Suppressor macrophage treated with lipopolysaccharide for 4 hours (primary cell): Measurements from ENCODE around the gene ADAMTS8.
A peak's percentile ranks its signal among the peaks of the same experiment; 100 is the strongest.

ENCODE experiments used
- DNase-seq: peaks from one replicate; pipeline ENCODE4 v3.0.0-alpha.2; 2020

The ADAMTS8 gene

GRCh38 chr11:130415731-130416529 lies 12.5 kb downstream of the ADAMTS8 start:
- no peak for DNase-seq

DNA sequence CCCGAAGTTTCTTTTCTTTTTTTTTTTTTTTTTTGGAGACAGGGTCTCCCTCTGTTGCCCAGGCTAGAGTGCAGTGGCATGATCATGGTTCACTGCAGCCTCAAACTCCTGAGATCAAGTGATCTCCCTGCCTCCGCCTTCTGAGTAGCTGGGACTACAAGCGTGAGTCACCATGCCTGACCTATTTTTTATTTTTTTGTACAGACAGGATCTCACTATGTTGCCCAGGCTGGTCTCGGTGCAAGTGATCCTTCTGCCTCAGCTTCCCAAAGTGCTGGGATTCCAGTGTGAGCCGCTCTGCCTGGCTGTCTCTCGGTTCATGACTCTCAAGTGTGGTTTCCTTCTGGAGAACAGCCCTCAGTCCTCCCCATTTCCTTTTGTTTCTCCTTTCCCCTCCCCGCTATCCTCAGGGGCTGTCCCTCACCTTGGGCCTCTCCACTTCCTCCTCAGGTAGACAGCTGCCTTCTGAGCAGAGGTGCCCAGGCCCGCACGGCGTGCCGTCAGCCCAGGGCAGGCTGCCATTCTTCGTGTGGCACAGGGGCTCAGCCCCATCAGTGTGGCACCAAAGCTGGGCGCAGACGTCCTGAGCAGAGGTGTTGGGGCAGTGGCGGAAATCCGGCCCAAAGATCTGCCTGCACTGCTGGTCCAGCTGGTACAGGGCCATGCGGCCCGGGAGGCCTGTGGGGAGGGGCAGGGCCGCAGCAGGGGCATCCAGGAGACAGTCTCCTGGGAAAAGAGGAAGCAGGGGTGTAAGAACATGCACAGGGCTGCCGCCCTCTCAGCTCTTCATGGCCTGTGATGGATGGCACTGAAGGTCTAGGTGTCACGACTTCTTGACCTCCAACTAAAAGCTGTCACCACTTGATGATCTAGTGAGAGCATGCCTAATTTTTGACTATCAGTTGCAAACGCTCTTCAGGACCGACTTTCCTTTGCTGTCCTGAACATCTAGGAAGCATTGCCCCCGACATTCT lies 14.0 kb downstream of the ADAMTS8 start:
- no peak for DNase-seq

DNA sequence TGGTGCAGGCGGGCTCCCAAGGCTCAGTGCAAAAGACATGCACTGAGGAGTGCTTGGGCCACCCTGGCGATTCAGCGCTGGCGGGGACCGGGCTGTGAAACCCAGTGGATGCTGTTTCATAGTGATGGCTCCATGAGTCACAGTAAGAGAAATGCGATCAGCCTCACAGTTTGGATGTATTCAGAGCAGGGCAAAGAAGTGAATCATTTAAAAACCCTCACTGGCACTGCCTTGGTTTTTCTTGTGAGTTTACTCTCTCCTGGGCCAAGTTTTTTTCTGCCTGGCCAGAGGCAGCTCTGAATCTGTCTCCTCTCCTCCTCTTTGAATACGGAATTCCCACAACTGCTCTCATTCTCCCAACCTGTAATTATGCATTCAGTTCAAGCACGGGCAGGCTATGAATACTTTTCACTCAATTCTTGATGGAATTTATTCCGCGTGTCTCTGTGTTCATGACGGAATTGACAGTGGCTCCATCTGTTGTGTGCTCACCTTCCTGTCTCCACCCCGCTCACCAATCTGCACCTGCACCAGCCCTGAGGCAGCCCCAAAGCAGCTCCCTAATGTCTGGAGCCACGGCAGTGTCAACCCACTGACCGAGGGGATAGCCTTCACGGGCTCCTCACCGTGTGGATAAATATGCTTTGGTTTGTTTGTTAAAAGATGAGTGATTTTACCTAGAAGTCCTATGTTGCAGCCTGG lies 14.9 kb downstream of the ADAMTS8 start:
- no peak for DNase-seq

GRCh38 chr11:130411223-130411622 lies 17.2 kb downstream of the ADAMTS8 start:
- no peak for DNase-seq

GRCh38 chr11:130409594-130410388 lies 18.6 kb downstream of the ADAMTS8 start:
- no peak for DNase-seq

- no peak for DNase-seq
Observed at GRCh38 chr11:130408901-130409300, 19.5 kb downstream of the ADAMTS8 start.

GRCh38 chr11:130408401-130408890 lies 20.0 kb downstream of the ADAMTS8 start:
- DNase-seq: no peak

- peak; percentile 58 for DNase-seq
Observed at GRCh38 chr11:130407978-130408377, 20.4 kb downstream of the ADAMTS8 start.

GRCh38 chr11:130405428-130405827 lies 23.0 kb downstream of the ADAMTS8 start:
- DNase-seq: no peak

DNA sequence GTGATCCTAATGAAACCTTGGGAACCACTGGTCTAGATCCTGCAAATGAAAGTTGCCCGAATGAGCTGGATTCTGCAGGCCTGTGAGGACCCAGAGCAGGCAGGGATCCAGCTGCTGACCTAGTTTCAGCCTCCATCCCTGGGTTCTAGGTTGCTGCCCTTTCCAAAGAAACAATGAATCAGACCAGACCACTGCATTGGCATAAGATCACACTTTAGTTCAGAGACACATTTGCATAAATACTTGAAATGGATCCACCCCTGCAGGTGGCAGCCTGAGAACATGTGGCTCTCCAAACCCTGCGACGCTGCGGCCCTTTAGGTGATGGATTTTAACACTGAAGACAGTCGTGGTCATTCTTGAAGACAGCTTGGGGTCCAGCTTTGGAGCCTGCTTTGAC lies 23.7 kb downstream of the ADAMTS8 start:
- no peak for DNase-seq

DNA sequence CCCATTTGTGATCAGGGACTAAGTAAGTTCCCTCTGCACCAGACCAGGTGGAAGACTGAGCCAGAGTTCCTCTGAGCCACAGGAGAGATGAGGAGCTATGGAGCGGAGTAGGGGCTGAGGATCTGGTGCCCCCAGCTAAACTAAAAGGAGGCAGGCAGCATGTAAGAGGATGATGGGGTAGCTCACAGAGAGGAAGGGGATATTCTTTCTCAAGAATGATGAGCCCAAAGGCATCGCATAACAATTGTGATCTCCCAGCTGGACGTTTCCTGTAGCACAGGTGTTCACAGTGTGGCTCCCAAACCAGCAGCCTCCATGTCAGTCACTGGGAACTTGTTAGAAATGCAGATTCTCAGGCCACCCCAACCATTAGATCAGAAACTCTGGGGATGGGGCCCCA lies 24.4 kb downstream of the ADAMTS8 start:
- DNase-seq: no peak

DNA sequence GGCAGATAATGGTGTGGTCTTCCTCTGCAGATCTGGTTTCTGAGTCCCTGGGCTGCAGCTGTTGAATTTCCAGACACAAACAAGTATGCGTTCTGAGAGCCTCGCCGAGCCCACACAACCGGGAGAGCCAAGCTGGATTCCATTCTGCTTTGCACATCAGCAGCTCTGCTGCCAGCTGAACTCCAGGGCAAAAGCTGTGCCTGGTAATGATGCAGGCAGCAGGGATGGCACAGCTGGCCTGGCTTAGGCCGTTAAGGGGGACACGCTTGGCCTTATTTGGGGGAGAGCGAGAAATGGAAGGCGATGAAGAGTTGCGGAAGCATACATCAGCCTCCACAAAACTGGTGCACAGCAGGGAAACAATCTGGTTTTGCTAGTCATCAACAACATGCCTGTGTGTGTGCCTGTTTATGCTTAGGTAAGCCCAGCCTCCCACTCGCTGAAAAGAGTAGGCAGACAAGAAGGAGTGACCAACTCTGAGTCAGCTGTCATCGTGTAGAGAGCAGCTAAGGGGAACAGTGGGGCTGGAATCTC lies 25.1 kb downstream of the ADAMTS8 start:
- DNase-seq: peak; percentile 52

GRCh38 chr11:130402570-130402969 lies 25.8 kb downstream of the ADAMTS8 start:
- peak; percentile 43 for DNase-seq

- DNase-seq: peak; percentile 71
Observed at GRCh38 chr11:130400781-130401483, 27.5 kb downstream of the ADAMTS8 start.

DNA sequence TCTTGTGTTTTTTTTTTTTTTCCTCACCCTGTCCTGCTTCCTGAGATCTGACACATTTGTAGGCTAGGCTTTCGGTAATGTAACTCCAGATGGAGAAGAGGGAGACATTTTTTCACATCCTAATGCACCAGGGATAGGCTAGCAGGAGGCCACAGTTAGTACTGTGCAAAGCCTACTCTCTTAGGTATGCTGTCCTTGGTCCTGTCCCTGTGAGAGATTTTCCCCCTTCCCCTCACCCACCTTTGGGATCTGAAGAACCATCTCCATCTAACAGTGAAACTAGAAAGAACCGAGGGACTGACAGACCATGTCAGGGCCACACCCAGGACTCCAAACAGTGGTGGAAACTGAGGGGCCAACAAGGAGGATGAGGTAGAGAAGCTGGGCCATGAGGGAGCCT lies 29.2 kb downstream of the ADAMTS8 start:
- no peak for DNase-seq

DNA sequence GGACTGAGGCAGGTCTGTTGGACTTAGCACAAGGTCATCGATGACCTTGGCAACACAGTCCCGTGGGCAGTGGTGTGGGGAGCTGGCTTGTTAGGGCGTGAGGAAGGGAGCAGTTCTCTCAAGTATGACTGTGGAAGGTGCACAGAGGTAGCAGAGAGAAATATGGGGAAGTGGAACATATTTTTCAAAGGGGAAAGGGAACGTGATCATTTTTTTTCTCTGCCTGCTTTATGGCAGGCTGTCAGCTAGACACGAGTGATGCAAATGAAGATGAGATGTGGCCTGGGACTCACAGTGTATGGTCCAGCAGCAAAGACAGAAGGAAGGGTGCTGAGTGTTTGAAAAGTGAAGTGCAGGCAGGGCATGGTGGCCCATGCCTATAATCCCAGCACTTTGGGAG lies 30.6 kb downstream of the ADAMTS8 start:
- no peak for DNase-seq

- no peak for DNase-seq
Observed at GRCh38 chr11:130396965-130397364, 31.4 kb downstream of the ADAMTS8 start.

- DNase-seq: no peak
Observed at GRCh38 chr11:130394615-130395014, 33.8 kb downstream of the ADAMTS8 start.

DNA sequence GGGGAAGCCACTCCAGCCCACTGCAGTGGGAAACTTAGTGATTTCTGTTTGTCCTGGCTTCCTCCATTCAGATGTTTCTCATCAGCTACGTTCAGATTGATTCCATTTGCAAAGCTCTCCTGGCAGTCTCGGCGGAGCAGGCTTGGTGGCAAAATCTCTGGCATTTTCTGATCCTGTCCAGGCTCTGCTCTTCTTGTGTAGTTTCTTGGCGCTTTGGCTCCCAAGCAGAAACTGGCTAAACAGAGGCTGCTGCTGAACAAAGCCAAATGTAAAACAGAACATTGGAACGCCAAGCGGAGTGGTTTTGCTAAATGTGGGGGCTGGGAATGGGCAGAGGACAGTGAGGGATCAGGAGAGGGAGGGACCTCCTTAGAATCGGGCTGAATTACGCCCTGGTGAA lies 36.7 kb downstream of the ADAMTS8 start:
- DNase-seq: no peak

GRCh38 chr11:130390071-130390758 lies 38.2 kb downstream of the ADAMTS8 start:
- DNase-seq: no peak
